ENCODE results near the gene PCBP1. TPM values are rescaled to one million over a fixed set of nuclear protein-coding genes. Genes with fewer than 3 reads are reported as not detected.

PCBP1 gene
- total RNA-seq, 1 experiment from 2014 or later = 276 TPM

- intact Hi-C loops (cut with micrococcal nuclease; ENCODE audit: unreplicated experiment) = loop anchor here (5.0 kb wide), 1 partner anchor 54 kb away; no protein-coding TSS in a partner anchor
- peaks cover 29% of the 10 kb centered on the region for H3K4me1 ChIP-seq (ENCODE audit: control insufficient read depth, insufficient read depth, low read length)
- H3K9me3 ChIP-seq (ENCODE audit: control insufficient read depth, insufficient read depth, low read depth, low read length) = no peaks in the 10 kb centered on the region
- H3K36me3 ChIP-seq (ENCODE audit: control insufficient read depth, insufficient read depth, low read length) = peaks cover 18% of the 10 kb centered on the region
- BruUV-seq (replicated peaks) = TSS peak; percentile 97
- H3K27ac ChIP-seq (ENCODE audit: low read length) = peak overlapping the region; percentile 99
- CTCF ChIA-PET = no interaction called here
- in situ Hi-C loops (cut with HindIII; ENCODE audit: low pct_unique_long_range_greater_than_20kb, low sequenced_read_pairs) = no loop called here
- no peaks in the 10 kb centered on the region for H3K27me3 ChIP-seq (ENCODE audit: control insufficient read depth, insufficient read depth, low read length)
- POLR2A ChIA-PET = interaction anchor here (0.6 to 1.3 kb wide), 2 partner anchors 32 to 174 kb away, joined by 5 read pairs; partner anchors contain the start of gene MXD1
- TF ChIP-seq TCF7L2 (IDR thresholded peaks at IDR 0.05; ENCODE audit: low read depth, low read length) (no peak), POLR2AphosphoS5 (IDR thresholded peaks at IDR 0.05; ENCODE audit: low read depth, low read length) (peak; percentile 0; the same call in 1 of the 2 replicates)
- TF ChIP-seq, protein P1, sequence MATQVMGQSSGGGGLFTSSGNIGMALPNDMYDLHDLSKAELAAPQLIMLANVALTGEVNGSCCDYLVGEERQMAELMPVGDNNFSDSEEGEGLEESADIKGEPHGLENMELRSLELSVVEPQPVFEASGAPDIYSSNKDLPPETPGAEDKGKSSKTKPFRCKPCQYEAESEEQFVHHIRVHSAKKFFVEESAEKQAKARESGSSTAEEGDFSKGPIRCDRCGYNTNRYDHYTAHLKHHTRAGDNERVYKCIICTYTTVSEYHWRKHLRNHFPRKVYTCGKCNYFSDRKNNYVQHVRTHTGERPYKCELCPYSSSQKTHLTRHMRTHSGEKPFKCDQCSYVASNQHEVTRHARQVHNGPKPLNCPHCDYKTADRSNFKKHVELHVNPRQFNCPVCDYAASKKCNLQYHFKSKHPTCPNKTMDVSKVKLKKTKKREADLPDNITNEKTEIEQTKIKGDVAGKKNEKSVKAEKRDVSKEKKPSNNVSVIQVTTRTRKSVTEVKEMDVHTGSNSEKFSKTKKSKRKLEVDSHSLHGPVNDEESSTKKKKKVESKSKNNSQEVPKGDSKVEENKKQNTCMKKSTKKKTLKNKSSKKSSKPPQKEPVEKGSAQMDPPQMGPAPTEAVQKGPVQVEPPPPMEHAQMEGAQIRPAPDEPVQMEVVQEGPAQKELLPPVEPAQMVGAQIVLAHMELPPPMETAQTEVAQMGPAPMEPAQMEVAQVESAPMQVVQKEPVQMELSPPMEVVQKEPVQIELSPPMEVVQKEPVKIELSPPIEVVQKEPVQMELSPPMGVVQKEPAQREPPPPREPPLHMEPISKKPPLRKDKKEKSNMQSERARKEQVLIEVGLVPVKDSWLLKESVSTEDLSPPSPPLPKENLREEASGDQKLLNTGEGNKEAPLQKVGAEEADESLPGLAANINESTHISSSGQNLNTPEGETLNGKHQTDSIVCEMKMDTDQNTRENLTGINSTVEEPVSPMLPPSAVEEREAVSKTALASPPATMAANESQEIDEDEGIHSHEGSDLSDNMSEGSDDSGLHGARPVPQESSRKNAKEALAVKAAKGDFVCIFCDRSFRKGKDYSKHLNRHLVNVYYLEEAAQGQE (IDR thresholded peaks at IDR 0.05; ENCODE audit: insufficient read depth in 1 of 2, low read depth in 2 of 2, low read length in 1 of 2) = no peak
- ATAC-seq (no peak), DNase-seq (ENCODE audit: low read depth, low spot score) (no peak)
- peak overlapping the region; percentile 75 to 94 for H3K4me3 ChIP-seq (ENCODE audit: low read depth in 2 of 2, low read length in 2 of 2)
These were observed 1.4 kb downstream of the PCBP1 start for GRCh38 chr2:70088598-70089219.

DNA sequence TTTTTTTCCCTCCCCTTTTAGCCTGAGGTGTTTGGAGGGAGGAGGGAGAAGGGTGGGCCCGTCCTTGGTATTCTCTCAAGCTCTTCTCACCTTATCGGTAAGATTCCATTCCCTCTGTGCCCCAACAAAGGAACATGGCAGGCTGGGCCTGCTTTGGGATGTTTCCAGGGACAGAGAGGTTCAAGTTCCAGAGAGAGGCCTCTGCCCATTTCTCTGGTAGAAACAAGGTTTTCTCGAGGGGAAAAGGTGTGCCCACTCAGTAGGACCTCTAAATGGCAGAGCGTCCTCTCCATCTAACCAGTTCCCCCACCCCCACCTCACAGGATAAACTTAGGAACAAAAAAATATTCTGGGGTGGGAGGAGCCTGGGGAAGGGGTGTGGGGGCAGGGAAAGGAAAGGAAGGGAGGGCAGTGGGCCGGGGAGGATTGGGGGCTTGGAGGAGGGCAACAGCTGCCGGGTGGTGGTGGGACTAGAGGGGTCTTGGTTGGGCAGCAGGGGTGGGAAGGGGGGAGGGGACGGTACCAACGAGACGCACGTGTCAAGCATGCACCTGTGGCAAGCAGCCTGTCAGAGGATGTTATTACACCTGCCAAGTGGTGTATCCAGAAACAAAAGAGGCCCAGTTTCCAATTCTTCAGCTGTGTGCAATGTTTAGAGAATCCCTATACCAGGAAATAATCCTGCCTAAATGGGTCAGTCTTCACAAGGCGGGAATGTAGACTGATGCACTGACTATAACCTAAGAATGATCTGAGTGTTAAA, 2.1 kb downstream of the PCBP1 start:
- ATAC-seq (no peak), DNase-seq (ENCODE audit: low read depth, low spot score) (no peak)
- H3K27ac ChIP-seq (ENCODE audit: low read length) = peak overlapping the region; percentile 99
- H3K9me3 ChIP-seq (ENCODE audit: control insufficient read depth, insufficient read depth, low read depth, low read length) = no peaks in the 10 kb centered on the region
- H3K4me1 ChIP-seq (ENCODE audit: control insufficient read depth, insufficient read depth, low read length) = peaks cover 27% of the 10 kb centered on the region
- BruUV-seq (replicated peaks) = no TSS peak
- ChIA-PET CTCF (no interaction called here), POLR2A (interaction anchor here (0.6 to 1.3 kb wide), 2 partner anchors 31 to 175 kb away, joined by 5 read pairs; partner anchors contain the start of gene MXD1)
- H3K36me3 ChIP-seq (ENCODE audit: control insufficient read depth, insufficient read depth, low read length) = peaks cover 14% of the 10 kb centered on the region
- H3K4me3 ChIP-seq (ENCODE audit: low read depth in 2 of 2, low read length in 2 of 2) = peak overlapping the region; percentile 75 to 94
- in situ Hi-C loops (cut with HindIII; ENCODE audit: low pct_unique_long_range_greater_than_20kb, low sequenced_read_pairs) = no loop called here
- intact Hi-C loops (cut with micrococcal nuclease; ENCODE audit: unreplicated experiment) = loop anchor here (5.0 kb wide), 1 partner anchor 53 kb away; no protein-coding TSS in a partner anchor
- TF ChIP-seq POLR2AphosphoS5 (IDR thresholded peaks at IDR 0.05; ENCODE audit: low read depth, low read length) = 0 out of 2 replicates have a peak, but pooled peaks have one; percentile 29
- TF ChIP-seq SIN3A (IDR thresholded peaks at IDR 0.05; ENCODE audit: borderline replicate concordance, insufficient read depth, low read depth, low read length) = no peak
- no peaks in the 10 kb centered on the region for H3K27me3 ChIP-seq (ENCODE audit: control insufficient read depth, insufficient read depth, low read length)

DNA sequence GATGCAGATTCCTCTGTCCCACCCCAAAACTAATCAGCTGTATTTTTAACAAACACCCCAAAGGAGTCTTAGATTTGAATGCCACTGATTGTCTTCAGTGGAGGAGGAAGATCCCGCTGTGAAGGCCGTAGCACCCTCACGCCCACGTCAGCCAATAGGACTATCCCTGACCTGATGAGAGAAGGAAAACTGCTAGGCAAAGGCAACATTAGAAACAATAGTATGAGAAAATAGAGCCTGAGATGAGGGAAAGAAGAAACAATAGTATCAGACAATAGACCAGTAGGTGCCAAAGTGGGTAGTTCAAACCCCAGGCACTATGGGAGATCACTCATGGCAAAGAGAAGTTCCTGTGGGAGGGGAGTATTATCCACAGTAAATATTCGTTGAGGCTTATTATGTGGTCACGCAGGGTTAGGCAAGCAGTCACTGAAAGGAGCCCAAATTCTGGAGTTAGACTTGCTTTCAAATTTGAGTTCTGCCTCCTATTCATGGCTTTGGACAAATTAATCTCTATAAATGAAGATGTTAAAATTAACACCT, 2.8 kb downstream of the PCBP1 start:
- ATAC-seq (no peak), DNase-seq (ENCODE audit: low read depth, low spot score) (no peak)
- peak overlapping the region; percentile 69 for H3K27ac ChIP-seq (ENCODE audit: low read length)
- TF ChIP-seq POLR2AphosphoS5 (IDR thresholded peaks at IDR 0.05; ENCODE audit: low read depth, low read length) = peak; percentile 14; the same call in 1 of the 2 replicates
- TF ChIP-seq CTCF (IDR thresholded peaks at IDR 0.05) = no peak
- no peaks in the 10 kb centered on the region for H3K27me3 ChIP-seq (ENCODE audit: control insufficient read depth, insufficient read depth, low read length)
- ChIA-PET CTCF (no interaction called here), POLR2A (interaction anchor here (0.6 kb wide), 2 partner anchors 15 to 35 kb away, joined by 9 to 12 read pairs; no protein-coding TSS in a partner anchor)
- peaks cover 23% of the 10 kb centered on the region for H3K4me1 ChIP-seq (ENCODE audit: control insufficient read depth, insufficient read depth, low read length)
- BruUV-seq (replicated peaks) = no TSS peak
- H3K9me3 ChIP-seq (ENCODE audit: control insufficient read depth, insufficient read depth, low read depth, low read length) = no peaks in the 10 kb centered on the region
- in situ Hi-C loops (cut with HindIII; ENCODE audit: low pct_unique_long_range_greater_than_20kb, low sequenced_read_pairs) (no loop called here), intact Hi-C loops (cut with micrococcal nuclease; ENCODE audit: unreplicated experiment) (loop anchor here (5.0 kb wide), 1 partner anchor 52 kb away; no protein-coding TSS in a partner anchor)
- peaks cover 12% of the 10 kb centered on the region for H3K36me3 ChIP-seq (ENCODE audit: control insufficient read depth, insufficient read depth, low read length)
- peak overlapping the region; percentile 75 to 94 for H3K4me3 ChIP-seq (ENCODE audit: low read depth in 2 of 2, low read length in 2 of 2)
